ENCODE results near the gene CFAP61.
"Not testable (repeated sequence)": the region's sequence is repeated elsewhere in the genome, so short reads cannot be mapped to it uniquely, and the experiment has no call there.

Gene CFAP61

DNA sequence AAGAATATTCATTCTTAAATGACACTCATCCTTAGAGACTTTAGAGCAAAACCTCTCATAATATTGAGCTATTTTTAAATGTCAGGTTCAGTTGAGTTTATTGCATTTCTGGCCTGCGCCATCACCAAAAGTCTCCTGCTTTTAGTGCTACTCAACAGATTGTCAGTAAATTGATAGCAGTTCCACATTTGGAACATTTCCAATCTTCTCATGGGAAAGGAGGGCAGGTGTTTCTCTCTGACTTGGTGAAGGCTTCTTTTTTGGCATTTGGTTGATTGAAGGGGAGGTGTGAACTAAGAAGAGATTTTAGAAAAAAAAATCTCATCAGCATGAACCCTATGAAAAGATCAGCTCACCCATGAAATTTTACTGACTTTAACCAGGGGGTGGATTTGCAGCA is 189.6 kb downstream of the CFAP61 start:
- FAIRE-seq = no peak

GRCh38 chr20:20244384-20244783 is 192.1 kb downstream of the CFAP61 start:
- not testable (repeated sequence) for FAIRE-seq

DNA sequence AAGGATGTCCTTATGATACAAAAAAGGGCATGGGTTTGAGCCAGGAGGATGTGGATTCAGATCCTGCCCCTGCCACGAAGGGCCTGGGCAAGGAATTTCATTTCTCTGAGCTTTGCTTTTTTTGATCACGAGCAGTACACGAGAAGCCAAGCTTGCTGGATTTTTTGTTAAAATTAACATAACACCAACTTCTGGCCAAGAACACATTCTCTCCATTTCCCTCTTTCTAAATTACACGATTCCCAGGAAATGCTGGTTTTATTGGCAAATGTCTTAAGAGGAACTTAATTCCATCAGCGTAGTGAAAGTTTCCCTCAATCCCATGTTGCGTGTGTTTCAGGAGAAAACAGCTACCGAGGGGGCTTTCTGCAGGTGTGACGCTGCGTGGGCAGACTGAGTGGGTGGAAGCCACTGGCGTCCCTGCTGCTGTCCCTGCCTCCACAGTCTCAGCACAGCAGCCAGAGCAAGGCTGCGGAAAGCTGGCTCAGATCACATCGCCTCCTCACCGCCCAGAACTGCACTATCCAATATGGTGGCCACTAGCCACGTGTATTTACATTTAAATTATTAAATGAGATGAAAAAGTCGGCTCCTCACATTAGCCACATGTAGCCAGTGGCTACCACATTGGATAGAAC is 194.8 kb downstream of the CFAP61 start:
- FAIRE-seq = no peak

DNA sequence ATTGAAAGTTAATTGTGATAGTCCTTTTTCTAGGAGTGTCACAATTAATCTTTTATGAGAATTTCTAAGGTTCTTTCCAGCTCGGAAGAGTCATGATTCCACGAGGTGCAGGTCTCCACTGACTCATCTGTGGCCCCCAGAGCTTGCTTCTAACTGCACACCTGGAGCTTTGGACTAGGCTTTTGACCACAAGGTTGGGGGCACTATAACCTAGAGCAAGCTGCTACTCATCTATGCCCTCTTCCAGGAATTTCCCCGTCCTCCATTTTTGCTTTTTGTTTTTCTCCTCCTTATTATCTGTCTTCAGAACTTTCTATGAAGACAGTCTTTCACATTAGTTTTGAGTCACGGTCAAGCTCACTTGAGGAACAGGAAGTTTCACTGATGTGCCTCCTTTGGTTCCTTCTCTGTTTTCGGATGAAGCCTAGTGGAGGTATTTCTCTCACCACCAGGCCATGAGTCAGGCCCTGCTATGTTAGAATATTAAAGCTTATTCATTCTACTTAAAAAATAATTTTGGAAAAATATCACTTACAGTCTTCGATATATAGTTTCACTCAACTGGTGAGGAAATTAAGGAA is 196.4 kb downstream of the CFAP61 start:
- FAIRE-seq = no peak

GRCh38 chr20:20251317-20251716 is 199.0 kb downstream of the CFAP61 start:
- FAIRE-seq = no peak

DNA sequence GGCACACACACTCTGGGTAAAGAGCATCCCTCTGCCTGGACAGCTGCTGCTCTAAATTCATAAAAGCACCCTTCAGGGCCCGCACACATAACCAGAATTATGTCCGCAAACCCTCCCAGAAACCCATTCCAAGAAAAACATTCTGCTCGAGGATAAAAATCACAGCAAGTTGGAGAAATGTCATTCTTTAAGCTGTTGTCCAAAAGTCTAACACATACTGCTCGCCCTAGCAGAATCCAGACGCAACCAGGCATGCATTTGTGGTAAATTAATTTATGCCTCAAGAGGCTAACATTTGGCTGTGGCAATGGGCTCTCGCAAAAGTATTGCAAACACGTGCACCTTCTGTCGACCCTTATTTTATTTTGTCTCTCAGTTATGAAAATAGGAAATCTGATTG is 199.5 kb downstream of the CFAP61 start:
- FAIRE-seq = no peak

DNA sequence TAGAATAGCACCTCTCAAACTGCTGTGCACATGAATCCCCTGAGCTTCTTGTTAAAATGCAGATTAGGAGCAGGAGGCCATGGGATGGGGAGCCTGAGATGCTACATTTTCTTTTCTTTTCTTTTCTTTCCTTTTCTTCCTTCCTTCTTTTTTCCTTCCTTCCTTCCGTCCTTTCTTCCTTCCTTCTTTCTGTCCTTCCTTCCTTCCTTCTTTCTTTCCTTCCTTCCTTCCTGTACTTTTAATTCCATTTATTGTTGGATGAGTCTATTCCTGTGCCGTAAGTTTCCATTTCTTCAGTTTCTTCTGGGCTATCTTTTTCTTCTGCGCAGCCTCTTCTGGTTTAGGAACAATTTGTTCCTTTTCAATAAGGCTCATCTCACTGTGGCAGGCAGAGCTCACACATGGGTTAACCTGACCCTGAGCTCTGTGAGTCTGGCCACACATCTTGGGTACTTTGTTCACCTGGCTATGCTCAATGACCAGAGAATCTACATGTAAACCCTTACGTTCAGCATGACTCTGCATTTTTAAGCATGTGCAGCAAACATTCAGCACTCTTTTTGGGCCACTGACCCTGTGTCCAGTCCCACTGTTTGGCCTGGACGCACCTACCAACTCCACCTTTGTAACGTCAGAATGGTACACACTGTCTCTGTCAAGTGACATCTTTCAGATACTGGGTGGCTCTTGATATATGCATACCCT is 200.9 kb downstream of the CFAP61 start:
- FAIRE-seq = no peak

GRCh38 chr20:20253744-20254330 is 201.5 kb downstream of the CFAP61 start:
- no peak for FAIRE-seq

GRCh38 chr20:20255099-20255498 is 202.8 kb downstream of the CFAP61 start:
- no peak for FAIRE-seq

DNA sequence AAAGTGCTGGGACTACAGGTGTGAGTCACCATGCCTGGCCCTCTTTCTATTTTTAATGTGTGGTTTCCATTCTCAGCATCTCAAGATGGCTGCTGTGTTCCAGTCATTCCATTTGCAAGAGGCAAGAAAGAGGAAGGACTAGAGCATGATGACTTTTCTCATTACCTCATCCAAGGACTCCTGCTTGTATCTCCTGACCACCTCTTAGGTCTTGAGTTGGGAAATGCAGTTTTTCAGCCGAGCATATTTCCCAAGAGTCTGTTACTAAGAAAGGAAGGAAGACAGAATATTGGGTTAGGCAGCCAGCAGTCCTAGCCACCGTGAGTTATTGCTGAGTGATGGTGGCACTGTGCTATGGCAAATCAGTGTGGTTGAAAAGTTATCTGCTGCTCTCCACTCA is 207.2 kb downstream of the CFAP61 start:
- FAIRE-seq = no peak

DNA sequence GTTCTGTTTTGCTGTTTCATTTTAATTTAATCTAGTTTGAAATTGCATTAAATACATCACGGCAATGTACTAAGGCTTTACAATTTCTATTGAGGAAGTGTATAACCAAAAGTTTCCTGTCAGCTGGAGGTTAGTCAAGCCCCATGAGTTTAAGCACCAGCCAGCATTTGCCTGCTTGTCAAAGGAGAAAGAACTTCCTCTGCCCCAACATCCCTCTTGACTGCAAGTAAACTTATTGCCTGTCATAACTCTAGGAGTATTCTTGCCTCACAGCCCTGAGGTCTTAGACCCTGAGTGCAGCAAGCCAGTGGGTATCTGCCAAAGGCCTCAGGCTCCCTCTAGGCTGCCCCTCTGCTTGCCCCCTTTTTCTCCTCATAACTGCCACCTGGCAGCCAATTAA is 208.8 kb downstream of the CFAP61 start:
- no peak for FAIRE-seq

DNA sequence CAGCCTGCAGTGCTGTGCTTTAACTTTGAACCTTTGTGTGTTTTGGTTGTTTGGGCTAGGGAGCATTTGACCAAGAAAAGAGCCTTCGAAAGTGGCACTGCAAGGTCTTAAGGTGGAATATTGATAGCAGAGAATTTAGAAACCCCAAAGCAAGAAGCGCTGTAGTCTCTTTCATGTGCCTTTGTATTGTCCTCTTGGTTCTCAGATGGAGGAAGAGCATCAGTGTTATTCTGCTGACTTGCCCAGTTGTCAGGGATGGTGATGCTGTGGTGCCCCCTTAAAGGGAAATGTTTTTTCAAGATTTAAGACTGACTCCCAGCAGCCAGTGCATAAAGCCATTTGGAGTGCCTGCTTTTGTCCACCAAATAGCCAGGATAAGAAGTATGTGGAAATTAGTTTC is 212.9 kb downstream of the CFAP61 start:
- FAIRE-seq = no peak

- no peak for FAIRE-seq
Observed at GRCh38 chr20:20266552-20266951, 214.2 kb downstream of the CFAP61 start.

GRCh38 chr20:20267685-20268370 is 215.5 kb downstream of the CFAP61 start:
- FAIRE-seq = no peak

DNA sequence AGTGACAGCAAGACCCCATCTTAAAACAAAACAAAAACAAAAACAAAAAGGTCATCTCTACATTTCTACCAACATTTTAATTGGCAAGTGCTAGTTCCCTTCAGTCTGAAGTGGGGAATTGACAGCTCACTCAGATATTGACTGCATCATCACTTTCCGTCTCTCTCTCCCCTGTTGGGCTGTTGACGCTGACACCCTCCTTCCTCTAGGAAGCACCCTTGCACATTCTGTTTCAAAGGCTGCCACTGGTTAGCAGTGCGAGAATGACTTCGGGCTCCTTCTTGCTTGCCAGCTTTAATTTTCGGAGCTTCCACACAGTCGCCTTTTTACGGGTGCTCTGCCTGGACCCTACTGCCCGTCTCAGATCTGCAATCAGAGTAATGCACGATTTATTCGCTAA is 218.9 kb downstream of the CFAP61 start:
- no peak for FAIRE-seq

DNA sequence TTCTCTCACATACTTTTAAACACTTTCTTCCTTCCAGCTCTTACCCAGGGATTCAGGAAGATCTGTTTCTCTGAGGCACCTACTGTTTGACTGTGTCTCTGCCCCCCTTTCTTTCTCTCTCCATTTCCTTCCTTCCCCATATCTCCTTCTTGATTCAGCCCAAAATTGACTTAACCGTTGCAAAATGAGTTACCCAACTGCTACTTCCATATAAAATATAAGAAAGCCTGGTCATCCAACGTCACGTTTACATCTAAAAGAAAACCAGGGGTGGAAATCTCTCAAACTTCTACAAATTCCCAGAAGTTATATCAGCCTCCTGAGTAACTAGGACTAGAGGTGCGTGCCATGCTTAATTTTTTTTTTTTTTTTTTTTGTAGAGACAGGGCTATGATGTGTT is 220.4 kb downstream of the CFAP61 start:
- no peak for FAIRE-seq

DNA sequence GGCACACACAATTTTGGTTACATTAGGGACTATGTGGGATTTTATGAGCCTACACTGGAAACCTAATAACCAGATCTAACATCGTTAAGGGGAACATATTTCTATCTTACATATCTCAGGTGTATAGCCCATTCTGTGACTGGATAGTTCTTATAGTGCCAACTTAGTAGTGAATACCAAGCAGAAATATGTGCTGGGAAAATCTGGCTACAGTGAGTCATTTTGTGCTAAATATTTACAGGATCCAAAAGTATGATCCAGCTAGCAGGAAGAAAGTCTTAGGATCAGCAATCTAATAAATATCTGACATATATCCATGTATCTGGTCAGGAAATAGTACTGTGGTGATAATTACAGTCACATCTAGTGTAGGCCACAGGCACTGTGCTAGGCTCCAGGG is 221.0 kb downstream of the CFAP61 start:
- no peak for FAIRE-seq

DNA sequence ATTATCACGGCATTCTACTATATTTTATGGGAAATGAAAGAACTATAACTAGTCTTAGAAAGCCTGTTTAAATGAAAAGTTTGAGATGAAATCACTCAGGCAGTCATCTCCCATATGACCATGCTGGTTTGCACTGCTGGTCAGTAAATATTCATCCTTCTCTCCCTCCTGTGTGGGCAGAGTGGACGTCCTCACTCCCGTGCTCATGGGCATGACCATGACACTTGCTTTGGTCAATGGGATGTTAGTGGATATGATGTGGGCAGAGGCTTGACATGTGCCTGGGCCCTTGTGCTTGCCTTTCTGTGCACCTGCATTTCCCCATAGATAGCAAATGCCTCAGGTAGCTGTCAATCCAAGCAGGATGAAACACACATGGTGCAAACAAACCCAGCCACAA is 222.5 kb downstream of the CFAP61 start:
- FAIRE-seq = no peak

DNA sequence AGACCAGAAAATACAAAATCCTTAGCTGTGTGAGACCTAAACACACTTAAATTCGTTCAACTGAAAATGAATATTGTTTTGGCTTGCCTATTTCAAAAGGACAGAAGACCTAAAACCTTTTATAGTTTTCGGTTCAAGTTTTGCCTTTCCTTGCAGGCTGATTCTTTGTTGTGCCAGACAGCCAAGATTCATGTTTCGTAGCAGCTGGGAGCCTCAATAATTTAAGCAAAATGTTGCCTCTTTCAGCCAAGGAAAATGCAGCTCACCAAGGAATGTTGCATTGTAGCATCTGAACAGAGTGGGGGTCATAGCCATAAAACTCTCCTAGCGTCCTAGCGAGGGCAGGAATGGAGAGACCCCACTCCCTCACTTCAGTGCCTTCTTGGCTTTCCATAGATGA is 223.3 kb downstream of the CFAP61 start:
- no peak for FAIRE-seq

DNA sequence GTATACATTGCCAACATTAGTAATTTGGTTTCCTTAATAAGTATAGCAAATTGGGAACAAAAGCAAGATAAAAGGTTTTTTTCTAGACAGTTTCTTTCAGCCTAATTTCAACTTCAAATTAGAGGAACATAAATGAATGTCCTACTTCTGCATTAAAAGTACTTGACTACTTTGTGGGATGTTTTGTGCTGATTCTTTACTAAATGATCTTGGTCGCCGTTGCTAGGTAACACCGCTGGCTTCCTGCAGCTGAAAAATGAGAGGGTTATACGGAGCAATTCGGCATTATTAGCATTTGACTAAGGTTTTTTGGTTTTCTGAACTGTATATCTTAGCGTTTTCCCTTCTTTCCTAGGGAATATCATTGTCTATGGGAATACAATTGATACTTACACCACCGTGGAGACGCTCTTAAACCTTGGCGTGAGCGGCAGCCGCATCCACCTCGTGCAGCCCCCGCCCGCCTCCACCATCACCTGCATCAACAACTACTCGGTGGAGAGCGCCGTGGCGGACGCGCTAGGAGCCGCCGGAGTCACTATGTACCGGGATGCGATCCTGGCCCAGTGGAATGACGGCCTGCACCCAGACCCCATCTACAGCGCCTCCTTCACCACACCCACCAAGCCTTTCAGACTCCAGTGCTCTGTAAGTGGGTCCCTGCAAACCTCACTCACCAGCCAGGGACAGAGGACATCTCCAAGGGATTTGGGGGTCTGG is 224.6 kb downstream of the CFAP61 start:
- no peak for FAIRE-seq

DNA sequence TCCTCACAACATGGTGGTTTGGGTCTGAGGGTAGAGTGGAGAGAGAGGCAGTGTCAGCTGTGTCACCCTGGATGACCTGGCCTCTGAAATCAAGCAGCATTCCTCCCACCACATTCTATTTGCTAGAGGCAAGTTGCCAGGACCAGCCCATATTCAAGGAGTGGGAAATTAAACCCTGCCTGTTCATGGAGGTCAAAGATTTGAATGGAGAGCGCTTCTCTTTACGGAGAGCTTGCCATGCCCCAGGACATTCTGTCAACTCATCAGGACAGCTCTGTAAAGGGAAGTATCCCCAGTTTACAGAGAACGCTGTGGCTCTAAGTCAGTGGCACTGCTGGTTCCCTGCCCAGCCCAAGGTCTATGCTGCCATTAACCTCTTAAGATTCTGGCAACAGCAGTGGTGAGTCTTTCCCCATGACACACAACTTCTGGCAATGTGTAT is 225.6 kb downstream of the CFAP61 start:
- FAIRE-seq = no peak

DNA sequence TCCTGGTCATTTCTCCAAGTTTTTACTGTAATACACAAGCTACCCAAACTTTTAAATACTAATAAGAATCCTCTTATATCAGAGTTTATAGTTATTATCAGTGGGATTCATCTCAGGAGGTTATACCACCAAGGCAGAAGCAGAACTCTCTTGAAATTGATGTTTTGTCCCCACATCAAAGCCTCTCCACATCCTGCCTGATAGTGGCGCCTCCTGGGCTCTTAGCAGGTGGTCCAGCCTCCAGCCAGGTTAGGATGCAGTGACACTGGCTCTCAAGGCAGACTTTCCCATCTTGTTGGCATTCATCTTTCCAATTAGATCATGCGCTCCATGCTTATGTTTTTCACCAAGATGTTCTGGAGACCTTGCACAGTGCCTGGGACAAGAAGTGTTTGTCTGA is 233.7 kb downstream of the CFAP61 start:
- FAIRE-seq = no peak

- FAIRE-seq = no peak
Observed at GRCh38 chr20:20289331-20289730, 237.0 kb downstream of the CFAP61 start.

All from TTC549 (cell line).